K562 (cell line): Measurements from ENCODE around the gene GFOD1. TPM values are rescaled to one million over a fixed set of nuclear protein-coding genes. Genes with fewer than 3 reads are reported as not detected.

Source experiments
- BRF2 ChIP-seq: IDR thresholded peaks from 3 replicates; pipeline ENCODE4 v1.6.1; 2011; ENCODE audit warnings: borderline replicate concordance, mild to moderate bottlenecking; ENCODE audit not compliant: insufficient read length, insufficient read depth
- E2F5 ChIP-seq: sonication (generic); formaldehyde crosslinking; IDR thresholded peaks from 2 replicates; pipeline ENCODE4 v1.8.0; 2022; ENCODE audit warnings: mild to moderate bottlenecking, missing genetic modification reagents
- MBD2 ChIP-seq: sonication (generic); IDR thresholded peaks from 2 replicates; pipeline ENCODE4 v1.6.1; 2016; ENCODE audit warnings: low read depth, borderline replicate concordance
- NFE2 ChIP-seq: IDR thresholded peaks from 2 replicates; pipeline ENCODE4 v1.6.1; 2014; ENCODE audit warnings: antibody characterized with exemption, low read depth
- PHF8 ChIP-seq: fragments of 200-600 bp; sonication (generic); IDR thresholded peaks from 2 replicates; pipeline ENCODE4 v1.6.1; 2012; ENCODE audit warnings: mixed run types, mild to moderate bottlenecking, inconsistent platforms, low read length, moderate library complexity, borderline replicate concordance
- RBM34 ChIP-seq: fragments of 200-400 bp; formaldehyde crosslinking; IDR thresholded peaks from 2 replicates; pipeline ENCODE4 v1.6.1; 2018; ENCODE audit warnings: low read length, borderline replicate concordance; ENCODE audit not compliant: insufficient read depth
- SAFB2 ChIP-seq: fragments of 200-400 bp; formaldehyde crosslinking; IDR thresholded peaks from 2 replicates; pipeline ENCODE4 v1.6.1; 2018; ENCODE audit warnings: borderline replicate concordance, low read length, low read depth, moderate library complexity; ENCODE audit not compliant: severe bottlenecking
- THAP12 ChIP-seq: fragments of 250-450 bp; sonication (Bioruptor Pico); IDR thresholded peaks from 2 replicates; pipeline ENCODE4 v1.9.0; 2021; ENCODE audit warnings: mild to moderate bottlenecking, inconsistent platforms
- THRB ChIP-seq: fragments of 450-650 bp; formaldehyde crosslinking; conservative IDR thresholded peaks from 2 replicates; pipeline ENCODE4 v1.4.0; 2022; ENCODE audit warnings: mild to moderate bottlenecking, missing genetic modification characterization
- ZC3H8 ChIP-seq: fragments of 450-650 bp; IDR thresholded peaks from 2 replicates; pipeline ENCODE4 v1.6.1; 2017
- ZEB2 ChIP-seq: fragments of 450-650 bp; IDR thresholded peaks from 2 replicates; pipeline ENCODE4 v1.6.1; 2016
- ZNF384 ChIP-seq: IDR thresholded peaks from 2 replicates; pipeline ENCODE4 v1.6.1; 2012; ENCODE audit warnings: low read depth, low read length, improper control_type of control experiment
- ZNF408 ChIP-seq: fragments of 250-450 bp; sonication (Bioruptor Pico); IDR thresholded peaks from 2 replicates; pipeline ENCODE4 v1.4.0; 2020; ENCODE audit warnings: low read depth, mild to moderate bottlenecking, moderate library complexity
- polyA plus RNA-seq, 8 experiments: library from polyadenylated mRNA; depleted of rRNA in 4 of 8; stranded (reverse) in 5 of 8; unstranded in 3 of 8; fragments of >200 nt; fragmentation: Nextera tagmentation in 2 of 8; fragmentation: Illumina TruSeq in 1 of 8; extraction: Ambion mirVana in 2 of 8; extraction: Trizol in 1 of 8; gene quantifications; 2 replicates each; pipeline versions ENCODE4 v1.2.1 to v1.2.3, GENCODE V29; 2011 to 2014; ENCODE audit warnings: inconsistent platforms in 1 of 8, missing spikeins in 1 of 8
- total RNA-seq, 7 experiments: library from RNA; depleted of rRNA in 6 of 7; stranded (reverse); fragments of >200 nt in 6 of 7; fragmentation: Illumina TruSeq in 2 of 7; extraction: Trizol in 2 of 7; gene quantifications; 2 replicates each; pipeline versions ENCODE4 v1.2.1 to v1.2.3, GENCODE V29; 2011 to 2021; ENCODE audit warnings: low replicate concordance in 1 of 7
- TF ChIP-seq, protein P1 (sequence below): fragments of 200-800 bp; sonication (Bioruptor generic); IDR thresholded peaks from 2 replicates; pipeline ENCODE4 v1.6.1; 2017; ENCODE audit warnings: missing genetic modification characterization, missing compliant biosample characterization
- TF ChIP-seq, protein P2 (sequence below): sonication (generic); formaldehyde crosslinking; IDR thresholded peaks from 2 replicates; pipeline ENCODE4 v1.8.0; 2022; ENCODE audit warnings: mild to moderate bottlenecking, low read depth, missing genetic modification reagents

Gene GFOD1
- total and polyA plus RNA-seq, 9 of the 15 experiments (the other 6 are each of a cell fraction or from before 2014, with no cell fraction given), result 3.8 to 12.0 (median 8.2) TPM

DNA sequence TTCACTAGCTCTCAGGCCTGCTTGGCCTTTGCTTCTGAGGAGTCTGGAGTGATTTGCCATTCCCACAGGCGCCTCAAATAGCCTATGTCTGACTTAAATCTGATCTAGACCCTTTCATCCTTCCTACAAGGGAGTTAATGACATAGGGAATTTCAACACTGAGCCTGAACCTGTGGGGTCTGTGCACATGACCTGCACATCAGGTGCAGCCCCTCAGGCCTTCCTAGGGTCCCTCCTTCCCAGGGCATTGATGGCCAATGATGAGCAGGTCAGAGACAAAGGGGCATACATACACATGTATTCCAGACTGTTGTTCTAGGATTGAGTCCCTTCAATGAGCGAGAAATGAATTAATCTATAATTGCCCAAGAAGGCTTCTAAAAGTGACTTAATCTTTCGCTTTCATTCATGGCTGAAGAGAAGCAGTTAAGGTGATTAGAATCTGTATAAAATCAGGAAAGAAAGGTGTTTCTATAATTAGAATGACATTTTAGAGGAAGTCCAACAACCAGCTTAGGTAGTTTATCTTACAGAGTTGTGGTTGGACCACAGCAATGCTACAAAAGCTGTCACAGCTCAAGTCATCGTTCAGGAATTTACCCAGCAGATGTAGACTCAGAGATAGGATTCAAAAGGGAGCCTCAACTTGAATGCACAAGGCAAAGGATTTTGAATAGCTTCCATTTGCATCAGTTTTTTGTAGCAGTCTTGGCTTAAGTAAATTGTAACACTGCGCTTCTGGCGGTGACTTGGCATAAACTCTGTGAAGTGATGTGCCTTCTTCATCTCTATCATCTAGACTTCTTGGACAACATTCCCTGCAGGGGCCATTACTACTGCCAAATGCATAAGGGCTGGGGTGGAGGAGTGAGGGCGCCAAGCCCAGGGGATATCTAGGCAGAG is 132.1 kb downstream of the GFOD1 start (continued):
- TF ChIP-seq THRB (CRISPR knock-in tag) (no peak; the same call in 1 of the 2 replicates), ZNF384 (no peak), RBM34 (no peak), BRF2 (no peak), ZEB2 (peak; percentile 97), E2F5 (CRISPR knock-in tag) (no peak), MBD2 (peak; percentile 51; the same call in 1 of the 2 replicates), ZNF408 (no peak), SAFB2 (no peak), ZC3H8 (no peak), THAP12 (CRISPR knock-in tag) (no peak), NFE2 (peak; percentile 76), PHF8 (no peak)
- TF ChIP-seq, protein P1, sequence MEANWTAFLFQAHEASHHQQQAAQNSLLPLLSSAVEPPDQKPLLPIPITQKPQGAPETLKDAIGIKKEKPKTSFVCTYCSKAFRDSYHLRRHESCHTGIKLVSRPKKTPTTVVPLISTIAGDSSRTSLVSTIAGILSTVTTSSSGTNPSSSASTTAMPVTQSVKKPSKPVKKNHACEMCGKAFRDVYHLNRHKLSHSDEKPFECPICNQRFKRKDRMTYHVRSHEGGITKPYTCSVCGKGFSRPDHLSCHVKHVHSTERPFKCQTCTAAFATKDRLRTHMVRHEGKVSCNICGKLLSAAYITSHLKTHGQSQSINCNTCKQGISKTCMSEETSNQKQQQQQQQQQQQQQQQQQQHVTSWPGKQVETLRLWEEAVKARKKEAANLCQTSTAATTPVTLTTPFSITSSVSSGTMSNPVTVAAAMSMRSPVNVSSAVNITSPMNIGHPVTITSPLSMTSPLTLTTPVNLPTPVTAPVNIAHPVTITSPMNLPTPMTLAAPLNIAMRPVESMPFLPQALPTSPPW (CRISPR knock-in tag), result no peak
- TF ChIP-seq, protein P2, sequence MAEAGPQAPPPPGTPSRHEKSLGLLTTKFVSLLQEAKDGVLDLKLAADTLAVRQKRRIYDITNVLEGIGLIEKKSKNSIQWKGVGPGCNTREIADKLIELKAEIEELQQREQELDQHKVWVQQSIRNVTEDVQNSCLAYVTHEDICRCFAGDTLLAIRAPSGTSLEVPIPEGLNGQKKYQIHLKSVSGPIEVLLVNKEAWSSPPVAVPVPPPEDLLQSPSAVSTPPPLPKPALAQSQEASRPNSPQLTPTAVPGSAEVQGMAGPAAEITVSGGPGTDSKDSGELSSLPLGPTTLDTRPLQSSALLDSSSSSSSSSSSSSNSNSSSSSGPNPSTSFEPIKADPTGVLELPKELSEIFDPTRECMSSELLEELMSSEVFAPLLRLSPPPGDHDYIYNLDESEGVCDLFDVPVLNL (CRISPR knock-in tag), result no peak
